A549 treated with AZD9567 at 1 μM for 4 hours (cell line): ENCODE data around the gene PRC1. TPM values are rescaled to one million over a fixed set of nuclear protein-coding genes. Genes with fewer than 3 reads are reported as not detected.

Source experiments
- total RNA-seq: library from RNA; stranded (reverse); fragments of 200-300 nt; extraction: Qiagen RNA extraction; gene quantifications from 5 replicates; pipeline ENCODE4 v1.2.3, GENCODE V29; 2022; ENCODE audit not compliant: insufficient read depth

PRC1 gene, protein sequence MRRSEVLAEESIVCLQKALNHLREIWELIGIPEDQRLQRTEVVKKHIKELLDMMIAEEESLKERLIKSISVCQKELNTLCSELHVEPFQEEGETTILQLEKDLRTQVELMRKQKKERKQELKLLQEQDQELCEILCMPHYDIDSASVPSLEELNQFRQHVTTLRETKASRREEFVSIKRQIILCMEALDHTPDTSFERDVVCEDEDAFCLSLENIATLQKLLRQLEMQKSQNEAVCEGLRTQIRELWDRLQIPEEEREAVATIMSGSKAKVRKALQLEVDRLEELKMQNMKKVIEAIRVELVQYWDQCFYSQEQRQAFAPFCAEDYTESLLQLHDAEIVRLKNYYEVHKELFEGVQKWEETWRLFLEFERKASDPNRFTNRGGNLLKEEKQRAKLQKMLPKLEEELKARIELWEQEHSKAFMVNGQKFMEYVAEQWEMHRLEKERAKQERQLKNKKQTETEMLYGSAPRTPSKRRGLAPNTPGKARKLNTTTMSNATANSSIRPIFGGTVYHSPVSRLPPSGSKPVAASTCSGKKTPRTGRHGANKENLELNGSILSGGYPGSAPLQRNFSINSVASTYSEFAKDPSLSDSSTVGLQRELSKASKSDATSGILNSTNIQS
- total RNA-seq, result 175 to 198 TPM (median 183 TPM) in 5 replicates

DNA sequence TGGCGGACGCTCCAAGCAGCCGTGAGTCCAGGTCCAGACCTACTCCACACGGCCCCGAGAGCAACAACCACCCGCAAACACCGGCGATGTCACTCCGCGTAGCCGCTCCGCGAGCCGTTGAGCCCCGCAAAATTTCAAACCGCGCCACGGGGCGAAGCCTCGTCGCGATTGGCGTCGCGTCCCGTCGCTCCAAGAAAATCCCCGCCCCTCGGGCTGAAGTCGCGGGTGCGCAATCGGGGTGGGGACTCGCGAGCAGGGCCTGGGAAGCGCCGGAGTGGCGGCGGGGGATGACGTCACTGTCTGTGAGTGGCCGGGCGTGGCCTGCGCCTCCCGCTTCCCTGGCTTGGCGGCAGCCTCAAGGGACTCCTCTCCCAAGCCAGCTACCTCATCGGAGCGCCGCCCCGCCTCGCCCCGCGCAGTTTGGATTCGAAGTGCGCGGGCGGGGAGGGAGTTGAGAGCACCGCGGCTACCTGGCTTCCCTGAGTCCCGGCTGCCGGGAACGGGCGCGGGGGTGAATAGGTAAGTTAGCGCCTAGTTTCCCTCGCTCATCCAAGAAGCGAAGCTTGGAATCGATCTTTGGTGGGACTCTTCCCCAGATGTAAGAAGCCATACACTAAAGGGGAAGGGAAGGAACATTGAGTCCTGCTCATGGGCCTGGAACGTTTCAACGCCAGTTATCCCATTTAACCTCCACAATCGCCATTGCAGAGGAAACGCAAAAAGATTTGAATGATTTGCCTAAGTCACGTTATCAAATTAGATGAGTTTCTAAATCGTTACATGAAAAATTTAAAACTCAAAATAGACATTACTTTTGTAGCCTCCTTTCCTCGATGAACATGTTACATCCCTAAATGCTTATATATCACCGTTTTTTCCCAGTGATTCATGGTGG is at the start of gene PRC1:
TSS of gene PRC1 (minus strand) at position 119 of the 895 bp plus-strand sequence. CDS start at position 1, 118 bp downstream.

GRCh38 chr15:91022075-91022831 is 27.9 kb upstream of the PRC1 start, which contains the start of gene VPS33B:
TSS of gene VPS33B (minus strand) at chr15:91022594. CDS start at chr15:91022249, 345 bp downstream.

GRCh38 chr15:90954712-90955623 is 39.4 kb downstream of the PRC1 start, which contains the start of gene RCCD1:
TSS of gene RCCD1 (plus strand) at chr15:90954884. CDS start at chr15:90956735, 1,851 bp downstream.

DNA sequence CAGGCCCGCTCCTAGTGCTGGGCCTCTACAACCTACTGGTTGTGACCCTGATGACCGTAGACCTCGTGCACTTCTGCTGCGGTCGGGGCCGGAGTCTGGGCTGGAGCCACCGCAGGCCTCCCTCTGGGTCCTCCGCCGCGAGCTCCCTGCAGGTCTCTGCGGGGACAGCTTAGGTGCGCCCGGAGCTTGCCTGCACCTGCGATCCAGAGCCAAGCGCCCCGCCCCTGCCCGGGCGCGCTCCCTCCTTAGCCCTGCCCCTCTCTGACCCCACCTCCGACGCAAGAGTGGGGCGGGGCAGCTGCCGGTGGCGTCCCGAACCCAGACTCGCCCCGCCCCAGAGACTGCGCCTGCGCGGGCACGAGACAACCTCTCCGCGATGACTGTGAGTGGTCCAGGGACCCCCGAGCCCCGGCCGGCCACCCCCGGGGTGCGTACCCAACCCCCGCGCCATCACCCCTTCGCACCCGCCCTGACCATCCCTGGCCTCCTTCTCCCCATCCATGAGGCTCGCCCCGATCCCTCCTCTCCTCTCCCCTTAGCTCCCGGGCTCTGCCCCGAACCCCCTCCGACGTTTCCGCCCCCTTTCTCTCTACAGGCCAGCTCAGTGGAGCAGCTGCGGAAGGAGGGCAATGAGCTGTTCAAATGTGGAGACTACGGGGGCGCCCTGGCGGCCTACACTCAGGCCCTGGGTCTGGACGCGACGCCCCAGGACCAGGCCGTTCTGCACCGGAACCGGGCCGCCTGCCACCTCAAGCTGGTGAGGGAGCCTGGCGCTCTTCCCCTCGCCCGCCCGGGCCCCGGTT is 59.2 kb downstream of the PRC1 start, which contains the start of gene UNC45A:
TSS of gene UNC45A (plus strand) at position 337 of the 803 bp plus-strand sequence. CDS start at position 377, 40 bp downstream.

GRCh38 chr15:90931828-90932659 is 62.3 kb downstream of the PRC1 start, which contains the start of gene HDDC3:
TSS of gene HDDC3 (minus strand) at chr15:90932549. CDS start at chr15:90932540, 9 bp downstream.

Other genes with a start within 250 kb of the PRC1 start
- 35.1 to 56.4 TPM (median 52.6 TPM) in 5 replicates for gene FURIN, start 125.9 kb downstream of the PRC1 start, total RNA-seq
- 0.82 to 1.2 TPM (median 0.87 TPM) in 4 of 5 replicates, not detected in the other for gene FES, start 110.0 kb downstream of the PRC1 start, total RNA-seq
- gene MAN2A2, start 91.2 kb downstream of the PRC1 start, total RNA-seq, result 21.1 to 35.0 TPM (median 31.4 TPM) in 5 replicates
- 24.9 to 35.5 TPM (median 33.5 TPM) in 5 replicates for gene HDDC3, start 62.0 kb downstream of the PRC1 start, total RNA-seq
- 54.3 to 59.4 TPM (median 57.8 TPM) in 5 replicates for gene UNC45A, start 59.2 kb downstream of the PRC1 start, total RNA-seq
- gene RCCD1, start 39.7 kb downstream of the PRC1 start, total RNA-seq, result 23.7 to 44.2 TPM (median 36.0 TPM) in 5 replicates
- gene VPS33B, start 28.1 kb upstream of the PRC1 start, total RNA-seq, result 14.1 to 21.3 TPM (median 17.4 TPM) in 5 replicates
- 0.02 to 0.15 TPM (median 0.06 TPM) in 4 of 5 replicates, not detected in the other for gene SV2B, start 105.7 kb upstream of the PRC1 start, total RNA-seq